ENCODE measurements around the gene ZNF536. TPM values are rescaled to one million over a fixed set of nuclear protein-coding genes. Genes with fewer than 3 reads are reported as not detected.
A peak's percentile ranks its signal among the peaks of the same experiment; 100 is the strongest.

Gene ZNF536
- 24.9 TPM for total RNA-seq (ENCODE audit: unreplicated experiment)
- long read RNA-seq, partial matches to known transcripts: 1 of 7 reads
- long read RNA-seq, other reads (novel, unspliced or antisense): 6 of 7 reads

GRCh38 chr19:30371960-30372824 is at the start of gene ZNF536:
TSS of gene ZNF536 (plus strand) at chr19:30372384. CDS start at chr19:30443563, 71,179 bp downstream.
- DNase-seq: no peak
- Mint-ChIP-seq H3K27ac (ENCODE audit: unreplicated experiment) (peak within 1 kb of the TSS; percentile 97), H3K36me3 (ENCODE audit: unreplicated experiment) (no peaks in the 10 kb centered on the region), H3K4me3 (ENCODE audit: unreplicated experiment) (peak within 1 kb of the TSS; percentile 75), H3K27me3 (ENCODE audit: unreplicated experiment) (peaks cover 19% of the 10 kb centered on the region), H3K9me3 (ENCODE audit: unreplicated experiment) (peaks cover 13% of the 10 kb centered on the region), H3K4me1 (ENCODE audit: low read depth, unreplicated experiment) (peaks cover 30% of the 10 kb centered on the region)
- TF ChIP-seq CTCF (IDR thresholded peaks at IDR 0.05; ENCODE audit: partially characterized antibody, unreplicated experiment): no peak

GRCh38 chr19:30322641-30323320 is 49.4 kb upstream of the ZNF536 start:
- DNase-seq: no peak
- Mint-ChIP-seq H3K4me1 (ENCODE audit: low read depth, unreplicated experiment) (peaks cover 4% of the 10 kb centered on the region), H3K4me3 (ENCODE audit: unreplicated experiment) (no peak overlapping the region), H3K27ac (ENCODE audit: unreplicated experiment) (no peak overlapping the region), H3K9me3 (ENCODE audit: unreplicated experiment) (peaks cover 7% of the 10 kb centered on the region), H3K27me3 (ENCODE audit: unreplicated experiment) (peaks cover 2% of the 10 kb centered on the region), H3K36me3 (ENCODE audit: unreplicated experiment) (peaks cover 5% of the 10 kb centered on the region)
- no peak for TF ChIP-seq CTCF (IDR thresholded peaks at IDR 0.05; ENCODE audit: partially characterized antibody, unreplicated experiment)

GRCh38 chr19:30323904-30324303 is 48.3 kb upstream of the ZNF536 start:
- Mint-ChIP-seq H3K36me3 (ENCODE audit: unreplicated experiment) (peaks cover 5% of the 10 kb centered on the region), H3K4me1 (ENCODE audit: low read depth, unreplicated experiment) (peaks cover 4% of the 10 kb centered on the region), H3K27me3 (ENCODE audit: unreplicated experiment) (peaks cover 2% of the 10 kb centered on the region), H3K4me3 (ENCODE audit: unreplicated experiment) (no peak overlapping the region), H3K27ac (ENCODE audit: unreplicated experiment) (no peak overlapping the region), H3K9me3 (ENCODE audit: unreplicated experiment) (peaks cover 7% of the 10 kb centered on the region)
- DNase-seq: no peak
- no peak for TF ChIP-seq CTCF (IDR thresholded peaks at IDR 0.05; ENCODE audit: partially characterized antibody, unreplicated experiment)

- H3K36me3 Mint-ChIP-seq (ENCODE audit: unreplicated experiment): peaks cover 5% of the 10 kb centered on the region
- H3K27me3 Mint-ChIP-seq (ENCODE audit: unreplicated experiment): peaks cover 2% of the 10 kb centered on the region
- H3K27ac Mint-ChIP-seq (ENCODE audit: unreplicated experiment): no peak overlapping the region
- H3K4me1 Mint-ChIP-seq (ENCODE audit: low read depth, unreplicated experiment): peaks cover 4% of the 10 kb centered on the region
- peaks cover 7% of the 10 kb centered on the region for H3K9me3 Mint-ChIP-seq (ENCODE audit: unreplicated experiment)
- DNase-seq: no peak
- H3K4me3 Mint-ChIP-seq (ENCODE audit: unreplicated experiment): no peak overlapping the region
- no peak for TF ChIP-seq CTCF (IDR thresholded peaks at IDR 0.05; ENCODE audit: partially characterized antibody, unreplicated experiment)
Observed at GRCh38 chr19:30324982-30325381, 47.2 kb upstream of the ZNF536 start.
